ENCODE measurements around the gene GABRB2.
"Not testable (repeated sequence)": the region's sequence is repeated elsewhere in the genome, so short reads cannot be mapped to it uniquely, and the experiment has no call there.

The GABRB2 gene

DNA sequence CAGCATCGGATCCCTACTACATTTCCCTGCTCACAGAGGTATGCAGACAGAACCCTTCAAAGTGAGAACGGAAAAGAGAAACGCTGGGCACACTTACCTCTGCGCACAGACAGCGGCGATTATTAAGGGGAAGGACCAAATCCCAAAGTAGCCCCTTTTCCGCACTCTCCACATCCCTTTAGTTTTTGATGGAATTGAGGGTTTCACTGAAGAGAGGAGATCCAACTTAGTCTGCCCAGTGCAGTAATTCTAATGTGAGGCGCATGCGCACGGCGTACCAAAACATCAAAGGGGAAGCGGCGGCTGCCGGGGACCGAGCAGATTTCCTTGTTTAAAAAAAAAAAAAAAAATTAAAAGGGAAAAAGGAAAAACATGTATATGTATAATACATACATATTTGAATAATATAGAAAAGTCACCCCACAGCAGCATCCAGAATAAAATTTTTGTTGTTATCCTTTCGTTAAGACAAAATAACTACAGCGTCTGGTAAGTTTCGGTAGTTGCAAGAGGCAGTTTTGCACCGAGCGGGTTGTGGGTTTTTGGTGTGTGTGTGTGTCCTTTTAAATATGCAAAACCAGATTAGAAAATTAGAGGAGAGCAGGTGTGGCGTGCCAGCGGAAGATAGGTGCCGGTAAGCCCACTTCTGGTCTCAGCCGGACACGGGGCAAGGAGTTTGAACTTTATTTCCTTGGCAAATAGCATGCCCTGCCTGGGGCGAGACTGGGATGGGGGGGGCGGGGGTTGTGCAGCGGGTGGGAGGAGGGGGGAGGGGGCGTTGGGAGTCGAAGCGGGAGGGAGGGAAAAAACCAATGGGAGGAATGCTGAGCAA is at the start of gene GABRB2:
TSS of gene GABRB2 (minus strand) at position 256 of the 832 bp plus-strand sequence. CDS start at position 174, 82 bp downstream.
- DNase-seq = no peak

- no peak for DNase-seq
These were observed 39.3 kb upstream of the GABRB2 start for GRCh38 chr5:161585798-161586197.

DNA sequence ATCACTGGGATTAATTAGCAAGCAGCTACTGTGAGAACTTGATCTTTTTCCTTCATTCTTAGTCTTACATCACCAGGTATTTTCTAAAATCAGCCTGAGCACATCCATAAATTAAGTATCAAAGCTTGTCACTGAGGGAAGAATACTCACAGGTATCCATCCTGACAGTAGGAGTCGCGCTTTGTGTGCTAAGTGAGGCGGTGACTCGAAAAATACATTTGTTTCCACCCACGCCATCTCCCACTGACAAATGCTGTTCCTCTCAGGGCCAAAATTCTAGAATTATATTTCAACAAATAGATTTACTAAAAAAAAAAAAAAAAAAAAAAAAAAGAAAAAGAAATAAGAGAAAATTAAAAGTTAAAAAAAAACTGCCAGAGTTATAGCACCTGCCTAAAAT is 34.1 kb upstream of the GABRB2 start:
- DNase-seq = no peak

- no peak for DNase-seq
These were observed 26.4 kb upstream of the GABRB2 start for GRCh38 chr5:161572914-161573313.

DNA sequence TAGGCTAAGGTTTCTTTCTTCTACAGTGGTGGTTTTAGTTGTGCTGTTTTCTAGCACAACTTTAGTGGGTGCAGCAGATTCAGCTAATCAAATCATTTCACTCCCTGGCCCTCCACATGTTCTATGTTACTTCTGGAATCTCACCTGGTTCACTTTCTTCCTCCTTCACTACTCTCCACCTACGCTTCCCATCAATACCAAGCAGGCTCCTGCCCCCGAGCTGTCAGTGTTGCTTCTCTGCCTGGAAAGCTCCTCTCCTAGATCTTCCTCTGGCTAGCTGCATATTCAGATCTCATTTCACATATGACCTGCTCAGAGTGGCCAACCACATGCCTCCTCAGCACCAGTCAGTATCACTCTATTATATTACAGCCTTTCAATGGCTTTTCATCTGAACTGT is 19.6 kb upstream of the GABRB2 start:
- DNase-seq = no peak

DNA sequence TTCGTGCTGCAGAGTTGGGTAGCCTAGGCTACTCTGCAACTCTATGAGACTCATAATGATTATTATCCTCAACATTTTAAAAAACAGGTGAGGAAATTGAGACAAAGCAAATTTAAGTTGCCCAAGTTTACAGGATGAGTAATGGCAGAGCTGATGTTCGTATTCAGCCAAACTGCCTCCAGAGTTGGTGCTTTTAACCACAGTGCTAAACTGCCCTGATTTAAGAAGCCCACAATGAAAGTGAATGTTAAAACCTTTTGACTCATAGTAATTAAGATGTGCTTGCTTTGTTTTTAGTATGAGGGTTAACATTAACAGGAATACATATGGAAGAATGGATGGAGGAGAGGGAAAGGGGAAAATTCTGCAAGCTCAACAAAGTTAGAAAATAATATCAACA is 15.9 kb upstream of the GABRB2 start:
- no peak for DNase-seq

GRCh38 chr5:161549106-161549505 is 2.6 kb upstream of the GABRB2 start:
- no peak for DNase-seq

DNA sequence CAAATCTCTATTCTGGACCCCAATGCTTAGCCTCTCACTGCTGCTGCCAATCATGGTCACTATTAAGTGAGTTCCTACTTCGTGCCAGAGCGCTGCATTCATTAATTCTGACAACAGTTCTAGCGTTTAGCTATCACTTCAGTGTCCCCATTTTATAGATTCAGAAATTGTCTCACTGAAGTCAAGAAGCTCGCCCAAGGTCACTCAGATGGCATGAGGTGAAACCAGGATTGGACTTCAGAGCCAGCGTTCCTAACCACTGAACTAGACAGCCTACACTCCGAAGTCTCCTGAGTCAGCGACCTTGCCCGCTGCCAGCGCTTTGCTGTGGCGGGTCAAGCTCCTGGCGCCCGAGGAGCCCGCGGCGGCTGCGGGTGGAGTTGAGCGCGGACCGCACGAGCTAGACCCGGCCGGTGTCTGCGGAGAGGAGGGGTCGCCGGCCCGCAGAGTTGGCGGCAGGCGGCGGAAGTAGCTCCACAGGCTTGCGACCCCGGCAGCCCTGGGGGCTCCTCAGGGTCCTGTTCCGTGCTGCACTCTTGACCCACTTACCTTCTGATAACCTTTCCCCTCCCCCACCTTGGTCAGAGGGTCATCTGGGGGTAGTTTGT is 2.1 kb upstream of the GABRB2 start:
- DNase-seq = no peak

GRCh38 chr5:161547738-161548486 is 1.4 kb upstream of the GABRB2 start:
- no peak for DNase-seq

- no peak for DNase-seq
These were observed 847 bp upstream of the GABRB2 start for GRCh38 chr5:161547406-161547737.

- no peak for DNase-seq
These were observed 443 bp downstream of the GABRB2 start for GRCh38 chr5:161546095-161546469.

DNA sequence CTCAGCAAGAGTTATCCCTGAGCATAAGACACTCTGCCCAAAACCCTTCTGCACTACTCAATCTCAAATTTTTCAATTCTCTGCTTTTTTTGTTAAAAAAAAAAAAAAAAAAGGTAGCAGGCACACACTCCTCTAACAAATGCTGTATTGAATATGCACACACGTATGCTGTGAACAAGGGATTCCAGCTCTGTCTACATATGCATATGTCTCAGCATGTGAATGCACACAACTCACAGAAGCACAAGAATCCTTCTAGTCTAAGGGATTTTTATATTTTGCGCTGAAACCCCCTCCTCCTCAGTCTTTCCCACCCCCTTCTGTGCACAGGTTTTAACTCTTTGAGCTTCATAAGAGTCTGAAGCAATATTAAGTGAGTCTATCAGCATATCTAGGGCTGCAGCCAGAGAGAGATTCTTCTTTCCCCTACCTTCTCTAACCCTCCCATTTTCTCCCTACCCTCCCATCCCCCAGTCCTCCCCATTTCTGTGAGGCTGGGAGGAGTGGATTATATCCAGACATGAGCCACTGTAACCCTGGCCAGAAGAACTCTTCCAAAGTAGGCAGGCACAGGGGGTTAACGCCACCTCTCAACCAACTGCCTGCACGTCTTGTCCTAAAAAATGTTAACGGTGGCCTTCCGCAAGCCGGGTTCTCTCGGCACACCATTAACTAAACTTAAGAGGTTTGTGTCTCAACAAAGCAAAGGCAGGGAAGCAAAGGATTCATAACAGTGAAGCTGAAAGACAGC is 1.0 kb downstream of the GABRB2 start:
- DNase-seq = no peak

GRCh38 chr5:161544350-161544765 is 2.2 kb downstream of the GABRB2 start:
- no peak for DNase-seq

DNA sequence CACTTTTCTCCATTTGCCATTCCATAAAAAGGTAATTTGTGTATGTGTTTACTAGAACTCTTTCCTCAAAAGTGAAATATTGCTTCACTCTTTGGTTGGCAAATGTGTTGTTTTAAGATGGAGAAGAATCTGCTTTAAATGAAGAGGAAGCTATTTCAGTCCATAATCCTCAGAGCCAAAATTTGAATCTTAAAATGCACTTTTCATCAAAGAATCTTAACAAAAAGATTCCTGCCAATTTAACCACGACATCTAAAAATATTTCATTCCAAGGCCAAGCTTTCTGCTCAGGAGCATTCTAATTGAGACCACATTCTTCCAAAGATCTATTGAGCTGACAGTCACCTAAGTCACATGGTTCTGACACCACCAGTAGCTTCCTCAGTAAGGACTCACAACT is 7.5 kb downstream of the GABRB2 start:
- no peak for DNase-seq

DNA sequence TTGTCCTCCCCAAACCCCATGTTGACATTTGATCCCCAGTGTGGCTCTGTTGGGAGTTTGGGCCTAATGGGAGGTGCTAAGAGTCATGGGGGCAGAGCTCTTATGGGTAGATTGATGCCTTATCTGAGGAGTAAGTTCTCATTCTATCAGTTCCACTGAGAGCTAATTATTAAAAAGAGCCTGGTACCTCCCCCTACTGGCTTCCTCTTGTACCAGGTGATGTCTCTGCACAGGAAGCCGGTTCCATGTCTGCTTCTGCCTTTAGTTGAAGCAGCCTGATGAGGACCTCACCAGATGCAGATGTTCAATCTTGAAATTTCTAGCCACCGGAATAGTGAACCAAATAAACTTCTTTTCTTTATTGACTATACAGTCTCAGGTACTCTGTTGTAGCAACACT is 10.8 kb downstream of the GABRB2 start:
- no peak for DNase-seq

DNA sequence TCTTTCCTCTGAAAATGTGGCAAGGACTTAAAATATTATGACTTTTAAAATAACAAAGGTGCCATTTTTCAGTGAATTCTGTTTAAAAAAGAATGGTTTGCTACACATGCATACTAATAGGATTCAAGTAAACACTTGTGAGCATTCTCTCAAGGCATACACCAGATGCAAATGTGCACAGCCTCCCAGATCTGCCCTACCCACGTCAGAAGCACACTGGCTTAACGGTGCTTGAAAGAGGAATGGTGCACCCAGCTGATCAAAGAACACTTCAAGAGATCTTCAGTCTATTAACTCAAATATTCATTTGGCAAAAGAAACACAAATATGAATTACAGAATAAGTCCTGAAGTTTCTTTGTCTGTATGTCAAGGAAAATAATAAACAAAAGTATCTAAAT is 15.8 kb downstream of the GABRB2 start:
- DNase-seq = no peak

DNA sequence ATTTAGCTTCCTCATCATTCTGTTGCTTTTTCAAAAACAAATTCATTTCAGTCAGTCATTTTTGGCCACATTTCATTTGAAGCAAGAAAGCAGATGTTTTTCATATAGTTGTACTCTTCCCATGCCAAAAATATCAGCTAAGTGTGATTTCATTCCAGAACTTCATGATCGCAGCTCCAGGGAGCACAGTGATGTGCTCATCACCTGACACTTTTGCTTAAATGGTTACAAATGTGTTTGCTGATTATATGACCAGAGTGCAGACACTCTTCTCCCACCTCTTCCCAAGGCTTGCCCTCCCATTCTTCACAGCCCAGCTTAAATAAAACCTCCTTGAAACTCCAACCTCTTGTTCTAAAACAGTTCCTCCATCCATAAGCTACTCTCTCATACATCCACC is 32.6 kb downstream of the GABRB2 start:
- no peak for DNase-seq

GRCh38 chr5:161507591-161507990 is 38.9 kb downstream of the GABRB2 start:
- no peak for DNase-seq

- DNase-seq = not testable (repeated sequence)
These were observed 41.4 kb downstream of the GABRB2 start for GRCh38 chr5:161505160-161505559.

DNA sequence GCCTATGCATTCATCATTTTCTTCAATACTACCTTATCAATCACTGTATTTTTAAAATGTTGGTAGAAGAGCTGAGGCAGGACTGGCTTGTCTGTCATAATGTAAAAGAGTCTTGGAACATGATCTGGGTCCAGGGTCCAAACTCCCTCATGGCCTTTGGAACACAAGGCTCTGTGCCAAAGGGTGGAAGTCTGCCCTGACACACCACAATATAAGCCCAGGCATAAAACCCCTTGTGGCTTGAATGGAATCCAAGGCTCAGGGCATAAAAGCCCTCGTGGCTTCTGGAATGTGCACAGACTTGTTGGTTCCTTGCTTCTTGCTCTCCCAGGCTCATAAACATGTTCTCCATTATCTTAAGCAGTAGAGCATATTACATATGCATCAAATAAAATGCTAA is 48.0 kb downstream of the GABRB2 start:
- no peak for DNase-seq

DNA sequence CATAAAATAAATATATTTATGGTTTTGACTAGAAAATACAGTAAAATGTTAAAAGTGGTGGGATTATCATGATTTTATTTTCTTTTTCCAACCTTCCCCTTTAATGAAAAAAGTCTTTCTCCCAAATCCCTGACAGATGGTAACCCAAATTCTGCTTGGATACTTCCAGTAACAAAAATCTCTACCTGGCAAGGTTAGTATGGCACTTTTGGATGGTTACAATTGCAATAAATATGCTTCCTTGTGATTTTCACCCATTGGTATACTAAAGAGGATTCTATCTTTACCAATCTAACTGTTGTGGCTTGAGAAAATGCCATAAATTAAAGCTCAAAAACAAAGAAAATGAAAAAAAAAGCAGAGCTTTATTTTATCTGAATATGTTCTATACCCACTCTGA is 62.8 kb downstream of the GABRB2 start:
- no peak for DNase-seq

DNA sequence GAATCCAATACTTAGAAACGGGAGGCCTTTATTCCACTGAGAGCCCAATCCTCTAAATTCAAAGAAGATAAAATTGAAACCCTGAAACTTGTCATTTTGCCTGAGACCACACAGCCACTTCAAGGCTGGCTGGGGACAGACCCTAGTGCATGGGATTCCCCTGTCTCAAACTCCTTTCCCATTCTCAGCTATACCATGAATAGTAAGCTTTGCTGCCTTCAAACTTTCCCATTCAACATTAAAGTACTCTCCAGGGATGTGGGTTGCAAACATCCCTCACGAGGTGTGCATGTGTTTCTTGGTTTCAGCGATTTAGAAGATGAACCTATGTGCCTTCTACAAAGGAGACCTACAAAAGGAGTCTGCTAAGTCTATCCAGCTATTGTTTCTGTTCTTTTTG is 64.6 kb downstream of the GABRB2 start:
- no peak for DNase-seq

DNA sequence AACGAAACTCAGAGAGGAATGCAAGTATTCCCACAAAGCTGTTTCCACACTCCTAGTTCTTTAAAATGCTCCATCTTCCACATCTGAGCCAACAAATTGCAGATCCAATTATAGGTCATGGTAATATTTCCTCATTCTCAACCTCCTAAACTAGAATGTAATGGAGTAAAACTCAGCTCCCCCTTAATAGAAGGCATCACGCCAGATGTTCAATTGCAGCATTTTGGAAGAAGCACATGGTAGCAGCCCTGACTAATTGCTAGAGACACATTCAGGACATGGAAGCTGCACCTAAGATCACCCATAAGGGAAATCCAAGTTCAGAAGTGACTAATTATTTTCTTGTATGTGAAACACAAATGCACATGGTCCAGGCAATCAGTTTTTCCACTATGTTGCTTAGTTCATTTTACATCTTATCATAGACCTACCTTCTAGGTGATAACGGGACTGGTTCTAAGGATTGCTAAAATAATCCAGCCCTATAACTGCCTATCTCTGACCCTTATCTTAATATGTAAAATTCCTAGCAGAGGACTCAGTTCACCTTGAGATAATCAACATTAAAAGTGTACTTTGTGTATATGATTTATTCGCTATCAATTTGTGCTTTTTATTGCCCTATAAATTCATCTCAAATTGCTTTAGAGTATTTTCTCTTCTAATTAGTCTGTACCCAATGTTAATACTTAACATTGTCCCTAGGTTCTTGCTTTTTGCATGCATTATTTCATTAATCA is 75.1 kb downstream of the GABRB2 start:
- no peak for DNase-seq
